PC-3 (cell line): Measurements from ENCODE around the gene GLOD5. TPM values are rescaled to one million over a fixed set of nuclear protein-coding genes. Genes with fewer than 3 reads are reported as not detected.

Experiments used
- ATAC-seq: fragments of 200-7000 bp; cut with Tn5 transposase; 2 replicates; pipeline ENCODE4 v1.9.1; 2020; ENCODE audit warnings: mild to moderate bottlenecking, moderate library complexity
- BruUV-seq: library from RNA; stranded (reverse); fragments of 400-500 nt; replicated peaks from 2 replicates; lab custom pipeline; 2021; lab: Mats Ljungman, UMichigan
- CTCF ChIA-PET: fragments of 300-600 bp; sonication (Branson Sonifier 250); formaldehyde crosslinking; loops from one replicate; lab custom pipeline; 2022; ENCODE audit warnings: antibody characterized with exemption; lab: Charles Lee
- POLR2A ChIA-PET: fragments of 300-600 bp; sonication (Branson Sonifier 250); formaldehyde crosslinking; loops from one replicate; lab custom pipeline; 2022; ENCODE audit warnings: antibody characterized with exemption; ENCODE audit not compliant: unreplicated experiment; lab: Charles Lee
- DNase-seq: peaks from one replicate; pipeline ENCODE4 v3.0.0-alpha.2; 2015
- H2AFZ ChIP-seq: fragments of 300-600 bp; sonication (generic); 2 replicates; pipeline ENCODE4 v1.6.0; 2016; ENCODE audit warnings: antibody characterized with exemption, low read length
- H3F3A ChIP-seq: fragments of 300-600 bp; sonication (generic); one replicate; pipeline ENCODE4 v1.6.0; 2017; ENCODE audit warnings: antibody characterized with exemption, low read length, control low read depth, mild to moderate bottlenecking; ENCODE audit not compliant: unreplicated experiment
- H3K27ac ChIP-seq: fragments of 300-600 bp; sonication (generic); 2 replicates; pipeline ENCODE4 v1.5.1; 2016; ENCODE audit warnings: mild to moderate bottlenecking, low read length
- H3K27me3 ChIP-seq: fragments of 300-600 bp; sonication (generic); 2 replicates; pipeline ENCODE4 v1.6.1; 2016; ENCODE audit warnings: low read length, mixed read lengths
- H3K36me3 ChIP-seq: fragments of 300-600 bp; sonication (generic); 2 replicates; pipeline ENCODE4 v1.6.1; 2016; ENCODE audit warnings: low read depth, mixed run types, low read length, mixed read lengths
- H3K4me1 ChIP-seq: fragments of 300-600 bp; sonication (generic); 2 replicates; pipeline ENCODE4 v1.5.1; 2016; ENCODE audit warnings: low read length; ENCODE audit not compliant: insufficient read depth
- H3K4me2 ChIP-seq: fragments of 300-600 bp; sonication (generic); 2 replicates; pipeline ENCODE4 v1.6.0; 2016; ENCODE audit warnings: low read length
- H3K4me3 ChIP-seq: fragments of 300-600 bp; sonication (generic); 2 replicates; pipeline ENCODE4 v1.5.1; 2016; ENCODE audit warnings: mild to moderate bottlenecking, low read length, mixed read lengths
- H3K79me2 ChIP-seq: fragments of 300-600 bp; sonication (generic); 2 replicates; pipeline ENCODE4 v1.6.1; 2017; ENCODE audit warnings: low read length, mixed read lengths
- H3K9ac ChIP-seq: fragments of 300-600 bp; sonication (generic); 2 replicates; pipeline ENCODE4 v1.6.0; 2016; ENCODE audit warnings: mild to moderate bottlenecking, low read length
- H3K9me2 ChIP-seq: fragments of 300-600 bp; sonication (generic); replicated peaks from 2 replicates; pipeline ENCODE4 v1.6.1; 2016; ENCODE audit warnings: mixed run types, low read length, mixed read lengths
- H3K9me3 ChIP-seq: fragments of 300-600 bp; sonication (generic); 2 replicates; pipeline ENCODE4 v1.6.1; 2016; ENCODE audit warnings: low read length, mixed read lengths
- H4K20me1 ChIP-seq: fragments of 300-600 bp; sonication (generic); 2 replicates; pipeline ENCODE4 v1.6.1; 2016; ENCODE audit warnings: low read length, mixed read lengths
- EZH2 ChIP-seq: fragments of 300-600 bp; sonication (generic); IDR thresholded peaks from one replicate; pipeline ENCODE4 v1.6.1; 2017; ENCODE audit warnings: antibody characterized with exemption, mild to moderate bottlenecking, low read length; ENCODE audit not compliant: unreplicated experiment
- EZH2phosphoT487 ChIP-seq: fragments of 300-600 bp; sonication (generic); IDR thresholded peaks from 2 replicates; pipeline ENCODE4 v1.6.1; 2018; ENCODE audit warnings: mild to moderate bottlenecking, antibody characterized with exemption, low read length, borderline replicate concordance
- intact Hi-C: fragments of 100-400 bp; cut with micrococcal nuclease; formaldehyde crosslinking; loops from 2 replicates; pipeline ENCODE4 v1.9.0; 2023
- total RNA-seq: library from RNA; depleted of rRNA; stranded (reverse); fragments of >200 nt; gene quantifications from 2 replicates; pipeline ENCODE4 v1.2.3, GENCODE V29; 2014
- TF ChIP-seq, protein P1 (sequence below): fragments of 300-600 bp; sonication (generic); conservative IDR thresholded peaks from 2 replicates; pipeline ENCODE4 v1.5.1; 2017; ENCODE audit warnings: antibody characterized with exemption, low read depth, mild to moderate bottlenecking, low read length

GLOD5 gene
- total RNA-seq, 1 experiment from 2014 or later, result not detected

DNA sequence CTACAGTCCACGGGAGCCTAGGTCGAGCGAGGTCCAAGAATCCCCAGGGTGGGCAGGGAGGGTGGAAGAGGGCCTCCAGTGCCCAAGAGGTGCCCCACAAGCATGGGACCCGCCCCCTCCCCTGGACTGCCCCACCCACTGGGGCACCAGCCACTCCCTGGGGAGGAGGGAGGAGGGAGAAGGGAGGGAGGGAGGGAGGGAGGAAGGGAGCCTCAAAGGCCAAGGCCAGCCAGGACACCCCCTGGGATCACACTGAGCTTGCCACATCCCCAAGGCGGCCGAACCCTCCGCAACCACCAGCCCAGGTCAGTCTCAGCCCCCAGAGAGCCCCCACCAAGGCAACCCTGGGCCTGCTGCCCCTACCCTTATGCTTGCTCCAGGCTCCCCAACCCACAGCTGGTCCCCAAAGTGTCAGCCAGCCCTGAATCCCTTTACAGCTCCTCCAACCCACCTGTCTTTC, 24.8 kb downstream of the GLOD5 start, which contains the start of gene GATA1:
TSS of gene GATA1 (plus strand) at position 250 of the 460 bp plus-strand sequence. CDS start 4,520 bp downstream, outside the sequence.
- Histone ChIP-seq H3K9me2 (no peaks in the 10 kb centered on the region), H3K4me1 (no peaks in the 10 kb centered on the region), H4K20me1 (no peaks in the 10 kb centered on the region), H3K79me2 (no peaks in the 10 kb centered on the region), H3K9ac (no peak within 1 kb of the TSS), H3F3A (no peaks in the 10 kb centered on the region), H3K4me3 (no peak within 1 kb of the TSS), H3K9me3 (no peaks in the 10 kb centered on the region), H2AFZ (no peak within 1 kb of the TSS), H3K27me3 (no peaks in the 10 kb centered on the region), H3K27ac (no peak within 1 kb of the TSS), H3K4me2 (no peak within 1 kb of the TSS), H3K36me3 (no peaks in the 10 kb centered on the region)
- no peak for TF ChIP-seq EZH2phosphoT487
- TF ChIP-seq EZH2, result no peak
- TF ChIP-seq, protein P1, sequence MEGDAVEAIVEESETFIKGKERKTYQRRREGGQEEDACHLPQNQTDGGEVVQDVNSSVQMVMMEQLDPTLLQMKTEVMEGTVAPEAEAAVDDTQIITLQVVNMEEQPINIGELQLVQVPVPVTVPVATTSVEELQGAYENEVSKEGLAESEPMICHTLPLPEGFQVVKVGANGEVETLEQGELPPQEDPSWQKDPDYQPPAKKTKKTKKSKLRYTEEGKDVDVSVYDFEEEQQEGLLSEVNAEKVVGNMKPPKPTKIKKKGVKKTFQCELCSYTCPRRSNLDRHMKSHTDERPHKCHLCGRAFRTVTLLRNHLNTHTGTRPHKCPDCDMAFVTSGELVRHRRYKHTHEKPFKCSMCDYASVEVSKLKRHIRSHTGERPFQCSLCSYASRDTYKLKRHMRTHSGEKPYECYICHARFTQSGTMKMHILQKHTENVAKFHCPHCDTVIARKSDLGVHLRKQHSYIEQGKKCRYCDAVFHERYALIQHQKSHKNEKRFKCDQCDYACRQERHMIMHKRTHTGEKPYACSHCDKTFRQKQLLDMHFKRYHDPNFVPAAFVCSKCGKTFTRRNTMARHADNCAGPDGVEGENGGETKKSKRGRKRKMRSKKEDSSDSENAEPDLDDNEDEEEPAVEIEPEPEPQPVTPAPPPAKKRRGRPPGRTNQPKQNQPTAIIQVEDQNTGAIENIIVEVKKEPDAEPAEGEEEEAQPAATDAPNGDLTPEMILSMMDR, result no peak
- no peak for DNase-seq
- POLR2A ChIA-PET, result no interaction called here
- intact Hi-C loops, result no loop called here
- CTCF ChIA-PET, result no interaction called here
- no peak for ATAC-seq
- no TSS peak for BruUV-seq

DNA sequence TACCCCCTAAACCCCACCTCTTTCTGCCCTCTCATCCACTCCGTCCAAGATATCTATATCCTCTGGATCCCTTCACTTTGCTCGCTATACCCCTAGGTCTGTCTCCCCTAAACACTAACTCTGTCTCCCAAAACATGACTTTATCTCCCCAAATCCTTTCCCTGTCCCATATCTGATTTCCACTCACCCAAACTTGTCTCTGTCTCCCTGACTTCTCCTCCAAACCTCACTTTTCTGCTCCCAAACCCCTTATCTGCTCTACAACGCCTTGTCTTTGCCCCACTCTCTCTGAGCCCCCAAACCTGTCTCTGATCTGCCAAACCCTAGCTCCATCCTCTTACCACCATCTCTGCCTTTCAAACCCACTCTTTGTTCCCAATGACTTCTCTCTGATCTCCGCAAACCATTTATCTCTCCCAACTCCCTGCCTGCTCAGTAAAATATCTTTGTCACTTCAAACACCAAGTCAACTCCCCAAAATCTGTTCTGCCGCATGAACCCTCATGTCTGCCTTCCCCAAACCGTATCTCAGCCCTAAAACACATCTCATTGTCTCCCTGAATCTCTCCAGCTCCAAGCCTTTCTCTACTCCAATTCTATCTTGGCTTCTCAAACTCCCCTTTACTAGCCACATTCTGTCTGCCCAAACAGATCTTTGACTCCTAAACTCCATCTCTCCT, 25.4 kb downstream of the GLOD5 start:
- Histone ChIP-seq H3K9me2 (no peaks in the 10 kb centered on the region), H3K27me3 (no peaks in the 10 kb centered on the region), H3K4me1 (no peaks in the 10 kb centered on the region), H3F3A (no peaks in the 10 kb centered on the region), H3K27ac (no peak overlapping the region), H3K4me3 (no peak overlapping the region), H3K36me3 (no peaks in the 10 kb centered on the region), H3K79me2 (no peaks in the 10 kb centered on the region), H3K9ac (no peak overlapping the region), H4K20me1 (no peaks in the 10 kb centered on the region), H3K4me2 (no peak overlapping the region), H3K9me3 (no peaks in the 10 kb centered on the region), H2AFZ (no peak overlapping the region)
- TF ChIP-seq EZH2 (no peak), EZH2phosphoT487 (no peak)
- TF ChIP-seq, protein P1, result no peak
- CTCF ChIA-PET, result no interaction called here
- intact Hi-C loops, result no loop called here
- POLR2A ChIA-PET, result no interaction called here
- no peak for ATAC-seq
- BruUV-seq, result no TSS peak
- DNase-seq, result no peak
